ENCODE measurements around the gene NAA80.
A peak's percentile ranks its signal among the peaks of the same experiment; 100 is the strongest.

NAA80 gene

GRCh38 chr3:50260027-50260941 lies 38.9 kb downstream of the NAA80 start:
- DNase-seq (ENCODE audit: low spot score) = peak; percentile 99
- TF ChIP-seq CTCF (IDR thresholded peaks at IDR 0.05; ENCODE audit: extremely low read depth, missing control alignments) = peak; percentile 97

GRCh38 chr3:50259432-50260026 lies 39.7 kb downstream of the NAA80 start:
- no peak for DNase-seq (ENCODE audit: low spot score)
- TF ChIP-seq CTCF (IDR thresholded peaks at IDR 0.05; ENCODE audit: extremely low read depth, missing control alignments) = no peak

GRCh38 chr3:50258979-50259378 lies 40.2 kb downstream of the NAA80 start:
- no peak for DNase-seq (ENCODE audit: low spot score)
- TF ChIP-seq CTCF (IDR thresholded peaks at IDR 0.05; ENCODE audit: extremely low read depth, missing control alignments) = no peak

GRCh38 chr3:50258029-50258680 lies 41.0 kb downstream of the NAA80 start:
- TF ChIP-seq CTCF (IDR thresholded peaks at IDR 0.05; ENCODE audit: extremely low read depth, missing control alignments) = no peak
- DNase-seq (ENCODE audit: low spot score) = no peak

- no peak for TF ChIP-seq CTCF (IDR thresholded peaks at IDR 0.05; ENCODE audit: extremely low read depth, missing control alignments)
- DNase-seq (ENCODE audit: low spot score) = no peak
Measured at GRCh38 chr3:50256978-50257890, 42.0 kb downstream of the NAA80 start.

GRCh38 chr3:50255251-50255615 lies 44.0 kb downstream of the NAA80 start:
- no peak for DNase-seq (ENCODE audit: low spot score)
- TF ChIP-seq CTCF (IDR thresholded peaks at IDR 0.05; ENCODE audit: extremely low read depth, missing control alignments) = no peak
